Trophoblast cell (in vitro differentiated cells and primary cell): Measurements from ENCODE around the gene HCFC2.
"Not testable (repeated sequence)": the region's sequence is repeated elsewhere in the genome, so short reads cannot be mapped to it uniquely, and the experiment has no call there.

ENCODE experiments used
- DNase-seq, 2 donors: peaks; one replicate each; pipeline ENCODE4 v3.0.0-alpha.2; 2016
- H2AFZ ChIP-seq: 2 replicates; pipeline ENCODE4 v1.6.1; 2013; ENCODE audit warnings: low read length, moderate library complexity, mild to moderate bottlenecking; ENCODE audit not compliant: insufficient read depth, poor library complexity
- H2AK5ac ChIP-seq: 2 replicates; pipeline ENCODE4 v1.6.1; 2013; ENCODE audit warnings: mild to moderate bottlenecking, low read length
- H2BK120ac ChIP-seq: 2 replicates; pipeline ENCODE4 v1.6.1; 2013; ENCODE audit warnings: low read length, mild to moderate bottlenecking, moderate library complexity; ENCODE audit not compliant: insufficient read depth, poor library complexity
- H2BK12ac ChIP-seq: 2 replicates; pipeline ENCODE4 v1.6.1; 2013; ENCODE audit warnings: mild to moderate bottlenecking, low read length, moderate library complexity
- H2BK5ac ChIP-seq: 2 replicates; pipeline ENCODE4 v1.6.1; 2013; ENCODE audit warnings: low read length, low read depth, moderate library complexity, mild to moderate bottlenecking; ENCODE audit not compliant: poor library complexity
- H3K14ac ChIP-seq: 2 replicates; pipeline ENCODE4 v1.6.1; 2013; ENCODE audit warnings: mild to moderate bottlenecking, low read length
- H3K18ac ChIP-seq: 2 replicates; pipeline ENCODE4 v1.6.1; 2013; ENCODE audit warnings: mild to moderate bottlenecking, low read length
- H3K23ac ChIP-seq: 2 replicates; pipeline ENCODE4 v1.6.1; 2013; ENCODE audit warnings: low read length
- H3K27ac ChIP-seq: 2 replicates; pipeline ENCODE4 v1.5.1; 2013; ENCODE audit warnings: low read depth, mild to moderate bottlenecking, inconsistent platforms, low read length, moderate library complexity
- H3K27me3 ChIP-seq: 2 replicates; pipeline ENCODE4 v1.6.1; 2013; ENCODE audit warnings: inconsistent platforms, mild to moderate bottlenecking, low read length, moderate library complexity; ENCODE audit not compliant: insufficient read depth
- H3K36me3 ChIP-seq, 2 experiments: 1 replicate in 1 of 2; 2 replicates in 1 of 2; pipeline ENCODE4 v1.6.1; 2013; ENCODE audit warnings: low read length in 2 of 2, mild to moderate bottlenecking in 2 of 2, moderate library complexity in 1 of 2; ENCODE audit not compliant: insufficient read depth in 2 of 2, control insufficient read depth in 1 of 2
- H3K4ac ChIP-seq: 2 replicates; pipeline ENCODE4 v1.6.1; 2013; ENCODE audit warnings: low read depth, mild to moderate bottlenecking, low read length, moderate library complexity
- H3K4me1 ChIP-seq, 2 experiments: 1 replicate in 1 of 2; 2 replicates in 1 of 2; pipeline ENCODE4 v1.6.1; 2013; ENCODE audit warnings: low read length in 2 of 2, mild to moderate bottlenecking in 2 of 2, moderate library complexity in 1 of 2; ENCODE audit not compliant: insufficient read depth in 2 of 2, control insufficient read depth in 1 of 2
- H3K4me2 ChIP-seq: 2 replicates; pipeline ENCODE4 v1.6.1; 2013; ENCODE audit warnings: inconsistent platforms, mild to moderate bottlenecking, low read length, moderate library complexity
- H3K4me3 ChIP-seq: 2 replicates; pipeline ENCODE4 v1.5.1; 2013; ENCODE audit warnings: mild to moderate bottlenecking, low read depth, low read length, inconsistent platforms
- H3K79me1 ChIP-seq: one replicate; pipeline ENCODE4 v1.6.1; 2013; ENCODE audit warnings: low read length
- H3K79me2 ChIP-seq: 2 replicates; pipeline ENCODE4 v1.6.1; 2013; ENCODE audit warnings: low read length, mild to moderate bottlenecking; ENCODE audit not compliant: control insufficient read depth, insufficient read depth, poor library complexity
- H3K9ac ChIP-seq: 2 replicates; pipeline ENCODE4 v1.6.1; 2013; ENCODE audit warnings: mild to moderate bottlenecking, low read length
- H3K9me3 ChIP-seq: 2 replicates; pipeline ENCODE4 v1.6.1; 2013; ENCODE audit warnings: low read depth, mild to moderate bottlenecking, control low read depth, inconsistent platforms, low read length; ENCODE audit not compliant: insufficient read depth
- H4K12ac ChIP-seq: 2 replicates; pipeline ENCODE4 v1.6.1; 2013; ENCODE audit warnings: low read depth, mild to moderate bottlenecking, low read length, moderate library complexity
- H4K8ac ChIP-seq: 2 replicates; pipeline ENCODE4 v1.6.1; 2013; ENCODE audit warnings: low read depth, mild to moderate bottlenecking, low read length, moderate library complexity
- H4K91ac ChIP-seq: one replicate; pipeline ENCODE4 v1.6.1; 2013; ENCODE audit warnings: low read depth, mild to moderate bottlenecking, low read length, moderate library complexity
- WGBS: extraction: QIAGEN DNeasy Blood & Tissue Kit; methylation state at CpG from one replicate; pipeline ENCODE4 v1.1.7; 2013; ENCODE audit warnings: missing lambda C conversion rate; ENCODE audit not compliant: insufficient read length, insufficient coverage; ENCODE audit errors: extremely low coverage; 5-methylcytosine and 5-hydroxymethylcytosine counted together

The HCFC2 gene

DNA sequence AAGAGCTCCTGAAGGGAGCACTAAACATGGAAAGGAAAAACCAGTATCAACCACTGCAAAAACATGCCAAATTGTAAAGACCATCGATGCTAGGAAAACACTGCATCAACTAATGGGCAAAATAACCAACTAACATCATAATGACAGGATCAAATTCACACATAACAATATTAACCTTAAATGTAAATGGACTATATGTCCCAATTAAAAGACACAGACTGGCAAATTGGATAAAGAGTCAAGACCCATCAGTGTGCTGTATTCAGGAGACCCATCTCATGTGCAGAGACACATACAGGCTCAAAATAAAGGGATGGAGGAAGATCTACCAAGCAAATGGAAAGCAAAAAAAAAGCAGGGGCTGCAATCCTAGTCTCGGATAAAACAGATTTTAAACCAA lies 28.2 kb upstream of the HCFC2 start:
- not testable (repeated sequence) for H3K79me2 ChIP-seq, H4K91ac ChIP-seq, H3K4ac ChIP-seq, H3K14ac ChIP-seq, H3K4me1 ChIP-seq, H3K9ac ChIP-seq, H3K27ac ChIP-seq, H4K12ac ChIP-seq, H3K4me3 ChIP-seq, H3K36me3 ChIP-seq, H2AFZ ChIP-seq, H2BK5ac ChIP-seq, H4K8ac ChIP-seq, H3K18ac ChIP-seq, DNase-seq, H2AK5ac ChIP-seq, H3K4me2 ChIP-seq, H2BK12ac ChIP-seq, H3K27me3 ChIP-seq, H3K9me3 ChIP-seq, H3K79me1 ChIP-seq, H3K23ac ChIP-seq, H2BK120ac ChIP-seq
- WGBS, result no CpG with 5 or more reads among the region's 2 CpGs

DNA sequence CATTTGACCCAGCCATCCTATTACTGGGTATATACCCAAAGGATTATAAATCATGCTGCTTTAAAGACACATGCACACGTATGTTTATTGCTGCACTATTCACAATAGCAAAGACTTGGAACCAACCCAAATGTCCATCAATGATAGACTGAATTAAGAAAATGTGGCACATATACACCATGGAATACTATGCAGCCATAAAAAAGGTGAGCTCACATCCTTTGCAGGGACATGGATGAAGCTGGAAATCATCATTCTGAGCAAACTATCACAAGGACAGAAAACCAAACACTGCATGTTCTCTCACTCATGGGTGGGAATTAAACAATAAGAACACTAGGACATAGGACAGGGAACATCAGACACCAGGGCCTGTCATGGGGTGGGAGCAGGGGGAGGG lies 24.6 kb upstream of the HCFC2 start:
- not testable (repeated sequence) for H4K8ac ChIP-seq, H2BK120ac ChIP-seq, H3K36me3 ChIP-seq, H2AFZ ChIP-seq, H3K27me3 ChIP-seq, H3K27ac ChIP-seq, H3K79me1 ChIP-seq, H3K4me2 ChIP-seq, H3K4me1 ChIP-seq, H3K23ac ChIP-seq, H3K18ac ChIP-seq, H2BK12ac ChIP-seq, H3K9ac ChIP-seq, H3K4me3 ChIP-seq, DNase-seq, H3K14ac ChIP-seq, H2BK5ac ChIP-seq, H4K12ac ChIP-seq, H3K4ac ChIP-seq, H2AK5ac ChIP-seq, H3K9me3 ChIP-seq, H4K91ac ChIP-seq, H3K79me2 ChIP-seq
- WGBS, result no CpG with 5 or more reads among the region's 1 CpG

DNA sequence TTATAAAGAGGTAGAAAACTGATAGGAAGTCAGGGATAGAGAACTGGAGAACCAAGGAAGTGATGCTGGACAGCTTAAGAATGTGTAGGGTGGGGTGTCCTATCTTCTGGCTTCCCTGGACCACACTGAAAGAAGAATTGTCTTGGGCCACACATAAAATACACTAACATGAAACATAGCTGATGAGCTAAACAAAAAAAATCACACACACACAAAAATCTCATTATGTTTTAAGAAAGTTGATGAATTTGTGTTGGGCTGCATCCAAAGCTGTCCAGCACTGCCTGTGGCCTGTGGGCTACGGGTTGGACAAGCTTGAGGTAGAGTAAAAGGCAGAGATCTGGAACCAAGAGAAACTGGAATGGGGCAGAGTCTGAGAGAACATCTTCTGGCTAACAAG lies 21.8 kb upstream of the HCFC2 start:
- no peak overlapping the region for H3K4me3 ChIP-seq
- no peak overlapping the region for H3K14ac ChIP-seq
- no peak overlapping the region for H3K27ac ChIP-seq
- no peak overlapping the region for H2AFZ ChIP-seq
- no peaks in the 10 kb centered on the region for H3K79me2 ChIP-seq
- no peak overlapping the region for H3K4me2 ChIP-seq
- no CpG with 5 or more reads among the region's 1 CpG for WGBS
- no peaks in the 10 kb centered on the region for H3K36me3 ChIP-seq
- no peak overlapping the region for H4K8ac ChIP-seq
- H4K12ac ChIP-seq, result no peak overlapping the region
- no peak overlapping the region for H2BK5ac ChIP-seq
- H3K27me3 ChIP-seq, result no peaks in the 10 kb centered on the region
- H2AK5ac ChIP-seq, result no peak overlapping the region
- no peak overlapping the region for H4K91ac ChIP-seq
- no peaks in the 10 kb centered on the region for H3K79me1 ChIP-seq
- no peaks in the 10 kb centered on the region for H3K9me3 ChIP-seq
- no peak overlapping the region for H3K4ac ChIP-seq
- no peak overlapping the region for H2BK12ac ChIP-seq
- H2BK120ac ChIP-seq, result no peak overlapping the region
- no peak overlapping the region for H3K18ac ChIP-seq
- no peak overlapping the region for H3K9ac ChIP-seq
- DNase-seq, result no peak
- H3K4me1 ChIP-seq, result peaks cover 0 to 5% of the 10 kb centered on the region in 2 experiments
- no peak overlapping the region for H3K23ac ChIP-seq

DNA sequence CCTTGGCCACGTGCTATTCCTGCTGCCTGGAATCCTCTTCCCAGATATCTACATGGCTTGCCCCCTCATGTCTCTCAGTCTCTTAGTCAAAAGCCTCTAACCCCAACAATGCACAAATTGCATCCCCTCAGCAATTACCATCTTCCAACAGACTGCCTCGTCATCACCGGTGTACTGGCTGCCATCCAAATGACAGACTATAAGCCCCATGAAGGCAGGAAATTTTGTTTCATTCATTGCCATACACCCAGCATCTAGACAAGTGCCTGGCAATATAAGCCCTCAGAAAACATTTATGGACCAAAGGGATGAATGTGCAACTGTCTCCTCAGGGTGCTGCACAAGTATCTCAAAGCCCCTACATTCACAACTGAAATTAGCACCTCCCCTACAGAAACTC lies 20.2 kb upstream of the HCFC2 start:
- H3K79me2 ChIP-seq, result no peaks in the 10 kb centered on the region
- no CpG with 5 or more reads among the region's 3 CpGs for WGBS

More for the DNA sequence above, 20.2 kb upstream of the HCFC2 start:
- H4K8ac ChIP-seq, result no peak overlapping the region
- no peak overlapping the region for H3K23ac ChIP-seq
- no peak overlapping the region for H3K9ac ChIP-seq
- no peak overlapping the region for H3K27ac ChIP-seq
- no peak for DNase-seq
- H3K79me1 ChIP-seq, result no peaks in the 10 kb centered on the region
- H2BK12ac ChIP-seq, result no peak overlapping the region
- no peak overlapping the region for H3K18ac ChIP-seq
- H2BK120ac ChIP-seq, result no peak overlapping the region
- H4K12ac ChIP-seq, result no peak overlapping the region
- H3K36me3 ChIP-seq, result no peaks in the 10 kb centered on the region
- H3K9me3 ChIP-seq, result no peaks in the 10 kb centered on the region
- H2BK5ac ChIP-seq, result no peak overlapping the region
- H3K4ac ChIP-seq, result no peak overlapping the region
- H4K91ac ChIP-seq, result no peak overlapping the region
- H3K4me1 ChIP-seq, result peaks cover 0 to 5% of the 10 kb centered on the region in 2 experiments
- no peak overlapping the region for H3K4me3 ChIP-seq
- no peaks in the 10 kb centered on the region for H3K27me3 ChIP-seq
- H3K14ac ChIP-seq, result no peak overlapping the region
- no peak overlapping the region for H2AK5ac ChIP-seq
- H2AFZ ChIP-seq, result no peak overlapping the region
- H3K4me2 ChIP-seq, result no peak overlapping the region
